ENCODE data around the gene ABCA2. TPM values are rescaled to one million over a fixed set of nuclear protein-coding genes. Genes with fewer than 3 reads are reported as not detected.
A peak's percentile ranks its signal among the peaks of the same experiment; 100 is the strongest.

ABCA2 gene
- total and polyA plus RNA-seq, 8 donors: 20.8 to 34.8 (median 29.8) TPM

GRCh38 chr9:136991993-136992818 lies 35.8 kb downstream of the ABCA2 start, which contains the start of gene PAXX:
Gene PAXX (plus strand): TSS chr9:136992422. CDS start chr9:136992444, 22 bp downstream.
- intact Hi-C loops (cut with DNase I): no loop called here
- Histone ChIP-seq H3K36me3 (peaks cover 0 to 19% of the 10 kb centered on the region in 2 donors), H3K9me3 (peaks cover 0 to 3% of the 10 kb centered on the region in 2 donors), H3K4me3 (peak within 1 kb of the TSS; percentile 70 to 97), H3K27ac (peak within 1 kb of the TSS; percentile 87 to 96), H3K27me3 (peaks cover 0 to 29% of the 10 kb centered on the region in 2 donors), H3K4me1 (peaks cover 27 to 47% of the 10 kb centered on the region in 2 donors)
- TF ChIP-seq CTCF (IDR thresholded peaks at IDR 0.05): no peak
- ATAC-seq (peak; percentile 81), DNase-seq (peak; percentile 72 to 99 (median 93))

GRCh38 chr9:136990242-136990911 lies 37.7 kb downstream of the ABCA2 start:
- Histone ChIP-seq H3K27ac (peak overlapping the region in 1 of 2 donors; percentile 96), H3K36me3 (peaks cover 0 to 19% of the 10 kb centered on the region in 2 donors), H3K4me1 (peaks cover 17 to 29% of the 10 kb centered on the region in 2 donors), H3K4me3 (no peak overlapping the region), H3K27me3 (peaks cover 11 to 31% of the 10 kb centered on the region in 2 donors), H3K9me3 (peaks cover 0 to 3% of the 10 kb centered on the region in 2 donors)
- TF ChIP-seq CTCF (IDR thresholded peaks at IDR 0.05): no peak
- DNase-seq: no peak
- no peak for ATAC-seq
- intact Hi-C loops (cut with DNase I): no loop called here

GRCh38 chr9:136988872-136989271 lies 39.2 kb downstream of the ABCA2 start:
- H3K4me1 ChIP-seq: peaks cover 12 to 14% of the 10 kb centered on the region in 2 donors
- no peak for DNase-seq
- no peak overlapping the region for H3K4me3 ChIP-seq
- TF ChIP-seq CTCF (IDR thresholded peaks at IDR 0.05): no peak
- intact Hi-C loops (cut with DNase I): no loop called here
- peaks cover 0 to 8% of the 10 kb centered on the region in 2 donors for H3K36me3 ChIP-seq
- no peak overlapping the region for H3K27ac ChIP-seq
- peaks cover 24 to 34% of the 10 kb centered on the region in 2 donors for H3K27me3 ChIP-seq
- ATAC-seq: no peak
- peaks cover 0 to 3% of the 10 kb centered on the region in 2 donors for H3K9me3 ChIP-seq

- TF ChIP-seq CTCF (IDR thresholded peaks at IDR 0.05): no peak
- Histone ChIP-seq H3K4me3 (no peak overlapping the region), H3K27me3 (peaks cover 24 to 49% of the 10 kb centered on the region in 2 donors), H3K36me3 (no peaks in the 10 kb centered on the region), H3K4me1 (peaks cover 0 to 5% of the 10 kb centered on the region in 2 donors), H3K9me3 (peaks cover 0 to 3% of the 10 kb centered on the region in 2 donors), H3K27ac (no peak overlapping the region)
- intact Hi-C loops (cut with DNase I): no loop called here
- DNase-seq: no peak
- ATAC-seq: no peak
These were observed 42.2 kb downstream of the ABCA2 start for GRCh38 chr9:136985853-136986252.

Data from left lung (tissue), 10 donors.